ENCODE data around the gene SMYD3. TPM values are rescaled to one million over a fixed set of nuclear protein-coding genes. Genes with fewer than 3 reads are reported as not detected.

The SMYD3 gene
- total and polyA plus RNA-seq, 2 of the 13 experiments (the other 11 are each of a cell fraction or from before 2014, with no cell fraction given): 27.7 to 35.8 TPM

DNA sequence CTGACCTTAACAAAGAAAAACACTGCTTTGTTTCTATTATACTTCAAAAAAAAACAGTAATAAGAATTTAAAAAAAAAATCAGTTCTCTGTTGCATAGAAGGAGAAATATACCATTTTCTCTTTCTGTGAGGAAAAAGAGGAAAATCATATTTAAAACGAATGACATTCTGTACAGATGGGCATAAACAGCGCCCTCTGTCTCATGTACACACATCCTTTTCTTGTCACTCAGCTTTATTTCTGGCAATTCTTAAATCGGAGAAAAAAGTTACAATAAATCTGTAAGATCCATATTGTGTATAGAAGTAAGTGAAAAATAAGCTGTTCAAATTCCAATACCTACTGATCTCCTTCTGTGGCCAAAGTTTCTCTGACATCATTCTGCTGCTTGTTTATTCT, 245.4 kb downstream of the SMYD3 start (continued):
- TF ChIP-seq ZBTB46 (CRISPR knock-in tag; IDR thresholded peaks at IDR 0.05; ENCODE audit: borderline replicate concordance): no peak

DNA sequence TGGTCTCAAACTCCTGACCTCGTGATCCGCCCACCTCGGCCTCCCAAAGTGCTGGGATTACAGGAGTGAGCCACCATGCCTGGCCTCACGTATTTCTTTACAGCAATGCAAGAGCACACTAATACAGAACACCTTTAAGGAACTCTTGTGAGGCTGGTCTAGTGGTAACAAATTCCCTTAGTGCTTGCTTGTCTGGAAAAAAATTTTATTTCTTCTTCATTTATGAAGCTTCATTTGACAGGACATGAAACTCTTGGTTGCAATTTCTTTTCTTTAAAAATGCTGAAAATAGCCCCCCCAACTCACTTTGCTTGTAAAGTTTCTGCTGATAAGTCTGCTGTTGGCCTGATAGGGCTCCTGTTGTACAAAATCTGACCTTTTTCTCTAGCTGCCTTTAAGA, 248.8 kb downstream of the SMYD3 start:
- Histone ChIP-seq H3K36me3 (replicated peaks in 1 of 2; ENCODE audit: control insufficient read depth in 1 of 2, insufficient read depth in 2 of 2, low read length in 2 of 2) (no peaks in the 10 kb centered on the region), H3K9me3 (ENCODE audit: low read length) (peaks cover 18% of the 10 kb centered on the region), H3K27me3 (ENCODE audit: control insufficient read depth in 1 of 2, insufficient read depth in 2 of 2, low read length in 2 of 2) (no peaks in the 10 kb centered on the region), H4K20me1 (ENCODE audit: insufficient read depth, low read length) (no peaks in the 10 kb centered on the region), H2AFZ (ENCODE audit: low read length) (no peak overlapping the region), H3K27ac (ENCODE audit: extremely low read length, insufficient read depth, low read length) (no peak overlapping the region), H3K79me2 (ENCODE audit: insufficient read depth, low read length) (no peaks in the 10 kb centered on the region), H3K4me1 (ENCODE audit: insufficient read depth, low read length) (no peaks in the 10 kb centered on the region), H3K4me2 (ENCODE audit: low read depth, low read length) (no peak overlapping the region), H3K9ac (ENCODE audit: insufficient read depth, low read depth, low read length) (no peak overlapping the region), H3K4me3 (replicated peaks in 1 of 3; ENCODE audit: insufficient read depth in 1 of 3, low read depth in 2 of 3, low read length in 3 of 3) (no peak overlapping the region)
- 86% methylated on average over 4 of the region's 4 CpGs for WGBS (ENCODE audit: low lambda C conversion rate)
- no peak for FAIRE-seq
- intact Hi-C loops (cut with micrococcal nuclease; ENCODE audit: unreplicated experiment) (no loop called here), in situ Hi-C loops (cut with HindIII; ENCODE audit: extremely low pct_ligation_motif_present, low pct_unique_long_range_greater_than_20kb) (no loop called here)
- no peak for DNase-seq (ENCODE audit: low spot score)
- ATAC-seq: no peak
- ChIA-PET CTCF (ENCODE audit: low intra/inter-chr PET ratio, low total read pairs) (no interaction called here), POLR2A (no interaction called here)
- no TSS peak for BruUV-seq (replicated peaks)
- TF ChIP-seq TCF12 (IDR thresholded peaks at IDR 0.05) (no peak), TCF12 (CRISPR knock-in tag; IDR thresholded peaks at IDR 0.05) (no peak), ZNF337 (CRISPR knock-in tag; IDR thresholded peaks at IDR 0.05; ENCODE audit: borderline replicate concordance, low read depth) (peak; percentile 90; the same call in 1 of the 2 replicates)

GRCh38 chr1:246255773-246256172, 251.3 kb downstream of the SMYD3 start:
- no peak overlapping the region for H3K4me3 ChIP-seq (replicated peaks in 1 of 3; ENCODE audit: insufficient read depth in 1 of 3, low read depth in 2 of 3, low read length in 3 of 3)
- H3K36me3 ChIP-seq (replicated peaks in 1 of 2; ENCODE audit: control insufficient read depth in 1 of 2, insufficient read depth in 2 of 2, low read length in 2 of 2): no peaks in the 10 kb centered on the region
- BruUV-seq (replicated peaks): no TSS peak
- no peak overlapping the region for H3K4me2 ChIP-seq (ENCODE audit: low read depth, low read length)
- 92% methylated on average over 2 of the region's 2 CpGs for WGBS (ENCODE audit: low lambda C conversion rate)
- ChIA-PET CTCF (ENCODE audit: low intra/inter-chr PET ratio, low total read pairs) (no interaction called here), POLR2A (no interaction called here)
- no peak overlapping the region for H2AFZ ChIP-seq (ENCODE audit: low read length)
- no peak overlapping the region for H3K9ac ChIP-seq (ENCODE audit: insufficient read depth, low read depth, low read length)
- intact Hi-C loops (cut with micrococcal nuclease; ENCODE audit: unreplicated experiment) (no loop called here), in situ Hi-C loops (cut with HindIII; ENCODE audit: extremely low pct_ligation_motif_present, low pct_unique_long_range_greater_than_20kb) (no loop called here)
- no peaks in the 10 kb centered on the region for H3K4me1 ChIP-seq (ENCODE audit: insufficient read depth, low read length)
- no peaks in the 10 kb centered on the region for H3K79me2 ChIP-seq (ENCODE audit: insufficient read depth, low read length)
- TF ChIP-seq ZNF670 (CRISPR knock-in tag; IDR thresholded peaks at IDR 0.05; ENCODE audit: borderline replicate concordance) (no peak), POGZ (CRISPR knock-in tag; IDR thresholded peaks at IDR 0.05) (no peak), ZNF773 (CRISPR knock-in tag; IDR thresholded peaks at IDR 0.05; ENCODE audit: borderline replicate concordance) (no peak), ZNF549 (CRISPR knock-in tag; IDR thresholded peaks at IDR 0.05) (no peak), FOXP1 (IDR thresholded peaks at IDR 0.05) (no peak), FOXP1 (CRISPR knock-in tag; IDR thresholded peaks at IDR 0.05) (no peak), ZNF343 (CRISPR knock-in tag; IDR thresholded peaks at IDR 0.05) (no peak), PHF21A (CRISPR knock-in tag; IDR thresholded peaks at IDR 0.05) (no peak), ATF1 (CRISPR knock-in tag; IDR thresholded peaks at IDR 0.05) (no peak), ZNF556 (CRISPR knock-in tag; IDR thresholded peaks at IDR 0.05; ENCODE audit: borderline replicate concordance) (no peak), ATRX (CRISPR knock-in tag; IDR thresholded peaks at IDR 0.05; ENCODE audit: borderline replicate concordance) (no peak), ZFX (CRISPR knock-in tag; IDR thresholded peaks at IDR 0.05; ENCODE audit: low read depth) (no peak), ZNF709 (CRISPR knock-in tag; IDR thresholded peaks at IDR 0.05) (no peak), ZNF572 (CRISPR knock-in tag; IDR thresholded peaks at IDR 0.05) (no peak)
- TF ChIP-seq, protein P1, sequence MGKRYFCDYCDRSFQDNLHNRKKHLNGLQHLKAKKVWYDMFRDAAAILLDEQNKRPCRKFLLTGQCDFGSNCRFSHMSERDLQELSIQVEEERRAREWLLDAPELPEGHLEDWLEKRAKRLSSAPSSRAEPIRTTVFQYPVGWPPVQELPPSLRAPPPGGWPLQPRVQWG (CRISPR knock-in tag; IDR thresholded peaks at IDR 0.05; ENCODE audit: borderline replicate concordance, low read depth): no peak
- peaks cover 18% of the 10 kb centered on the region for H3K9me3 ChIP-seq (ENCODE audit: low read length)
- DNase-seq (ENCODE audit: low spot score) (no peak), ATAC-seq (no peak), FAIRE-seq (no peak)
- no peaks in the 10 kb centered on the region for H4K20me1 ChIP-seq (ENCODE audit: insufficient read depth, low read length)
- no peak overlapping the region for H3K27ac ChIP-seq (ENCODE audit: extremely low read length, insufficient read depth, low read length)
- no peaks in the 10 kb centered on the region; a peak in 1 of 5 replicates for H3K27me3 ChIP-seq (ENCODE audit: control insufficient read depth in 1 of 2, insufficient read depth in 2 of 2, low read length in 2 of 2)
